ENCODE results near the gene TRMT61B.

The TRMT61B gene

GRCh38 chr2:28893488-28893887 is 23.4 kb upstream of the TRMT61B start:
- peaks cover 5% of the 10 kb centered on the region for H3K27me3 Mint-ChIP-seq (ENCODE audit: low read depth)
- H3K27ac Mint-ChIP-seq, result no peak overlapping the region
- H3K9me3 Mint-ChIP-seq, result peaks cover 2% of the 10 kb centered on the region
- TF ChIP-seq, protein P1, sequence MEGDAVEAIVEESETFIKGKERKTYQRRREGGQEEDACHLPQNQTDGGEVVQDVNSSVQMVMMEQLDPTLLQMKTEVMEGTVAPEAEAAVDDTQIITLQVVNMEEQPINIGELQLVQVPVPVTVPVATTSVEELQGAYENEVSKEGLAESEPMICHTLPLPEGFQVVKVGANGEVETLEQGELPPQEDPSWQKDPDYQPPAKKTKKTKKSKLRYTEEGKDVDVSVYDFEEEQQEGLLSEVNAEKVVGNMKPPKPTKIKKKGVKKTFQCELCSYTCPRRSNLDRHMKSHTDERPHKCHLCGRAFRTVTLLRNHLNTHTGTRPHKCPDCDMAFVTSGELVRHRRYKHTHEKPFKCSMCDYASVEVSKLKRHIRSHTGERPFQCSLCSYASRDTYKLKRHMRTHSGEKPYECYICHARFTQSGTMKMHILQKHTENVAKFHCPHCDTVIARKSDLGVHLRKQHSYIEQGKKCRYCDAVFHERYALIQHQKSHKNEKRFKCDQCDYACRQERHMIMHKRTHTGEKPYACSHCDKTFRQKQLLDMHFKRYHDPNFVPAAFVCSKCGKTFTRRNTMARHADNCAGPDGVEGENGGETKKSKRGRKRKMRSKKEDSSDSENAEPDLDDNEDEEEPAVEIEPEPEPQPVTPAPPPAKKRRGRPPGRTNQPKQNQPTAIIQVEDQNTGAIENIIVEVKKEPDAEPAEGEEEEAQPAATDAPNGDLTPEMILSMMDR (IDR thresholded peaks at IDR 0.05; ENCODE audit: unreplicated experiment in 3 of 3), result no peak
- no peaks in the 10 kb centered on the region for H3K36me3 Mint-ChIP-seq (ENCODE audit: low read depth)
- H3K4me1 Mint-ChIP-seq, result peaks cover 23% of the 10 kb centered on the region
- H3K4me3 Mint-ChIP-seq, result peak overlapping the region in 1 of 3 experiments; percentile 81

DNA sequence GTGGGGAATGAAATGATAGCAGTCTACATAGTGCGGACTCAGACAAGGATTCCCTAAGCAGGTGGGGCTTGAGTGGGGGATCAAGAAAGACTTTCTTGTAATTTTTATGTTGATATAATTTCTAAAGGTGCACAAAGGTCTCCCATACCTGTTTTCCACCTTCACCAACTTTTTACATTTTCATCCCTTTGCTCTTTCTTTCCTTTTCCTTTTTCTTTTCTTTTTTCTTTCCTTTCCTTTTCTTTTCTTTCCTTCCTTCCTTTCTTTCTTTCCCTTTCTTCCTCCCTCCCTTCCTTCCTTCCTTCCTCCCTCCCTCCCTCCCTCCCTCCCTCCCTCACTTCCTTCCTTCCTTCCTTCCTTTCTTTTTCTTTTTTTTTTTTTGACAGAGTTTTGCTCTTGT is 10.1 kb upstream of the TRMT61B start:
- H3K4me1 Mint-ChIP-seq, result no peaks in the 10 kb centered on the region
- no peaks in the 10 kb centered on the region for H3K36me3 Mint-ChIP-seq (ENCODE audit: low read depth)
- TF ChIP-seq, protein P1 (IDR thresholded peaks at IDR 0.05; ENCODE audit: unreplicated experiment in 3 of 3), result no peak
- no peak overlapping the region for H3K27ac Mint-ChIP-seq
- no peak overlapping the region for H3K4me3 Mint-ChIP-seq
- peaks cover 52% of the 10 kb centered on the region for H3K27me3 Mint-ChIP-seq (ENCODE audit: low read depth)
- H3K9me3 Mint-ChIP-seq, result no peaks in the 10 kb centered on the region

DNA sequence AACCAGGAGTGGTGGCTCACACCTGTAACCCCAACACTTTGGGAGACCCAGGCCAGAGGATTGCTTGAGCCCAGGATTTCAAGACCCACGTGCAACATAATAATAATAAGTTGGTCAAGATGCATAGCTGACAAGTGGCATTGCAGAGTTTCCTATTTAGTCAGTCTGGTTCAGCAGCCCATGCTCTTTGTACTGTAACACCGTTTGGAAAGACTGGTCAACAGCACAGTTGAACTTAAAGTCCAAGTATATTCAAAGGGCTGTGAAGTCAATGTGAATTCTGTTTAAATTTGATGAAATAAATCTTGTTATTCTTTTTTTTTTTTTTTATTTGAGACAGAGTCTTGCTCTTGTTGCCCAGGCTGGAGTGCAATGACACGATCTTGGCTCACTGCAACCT is 1.5 kb upstream of the TRMT61B start:
- Mint-ChIP-seq H3K4me3 (peak overlapping the region; percentile 30 to 97 (median 34)), H3K9me3 (no peaks in the 10 kb centered on the region), H3K36me3 (ENCODE audit: low read depth) (peaks cover 9% of the 10 kb centered on the region), H3K27ac (no peak overlapping the region), H3K27me3 (ENCODE audit: low read depth) (peaks cover 26% of the 10 kb centered on the region), H3K4me1 (peaks cover 29% of the 10 kb centered on the region)
- TF ChIP-seq, protein P1 (IDR thresholded peaks at IDR 0.05; ENCODE audit: unreplicated experiment in 3 of 3), result no peak

GRCh38 chr2:28869494-28870145 is 489 bp downstream of the TRMT61B start:
- H3K27me3 Mint-ChIP-seq (ENCODE audit: low read depth), result peaks cover 9% of the 10 kb centered on the region
- H3K4me3 Mint-ChIP-seq, result peak overlapping the region; percentile 97 to 100 (median 97)
- H3K9me3 Mint-ChIP-seq, result no peaks in the 10 kb centered on the region
- peak overlapping the region; percentile 86 to 94 (median 88) for H3K27ac Mint-ChIP-seq
- H3K4me1 Mint-ChIP-seq, result peaks cover 34% of the 10 kb centered on the region
- TF ChIP-seq, protein P1 (IDR thresholded peaks at IDR 0.05; ENCODE audit: unreplicated experiment in 3 of 3), result no peak
- peaks cover 15% of the 10 kb centered on the region for H3K36me3 Mint-ChIP-seq (ENCODE audit: low read depth)

- Mint-ChIP-seq H3K36me3 (ENCODE audit: low read depth) (peaks cover 21% of the 10 kb centered on the region), H3K9me3 (no peaks in the 10 kb centered on the region), H3K27ac (no peak overlapping the region), H3K4me3 (peak overlapping the region; percentile 82 to 97 (median 83)), H3K27me3 (ENCODE audit: low read depth) (peaks cover 5% of the 10 kb centered on the region), H3K4me1 (peaks cover 34% of the 10 kb centered on the region)
- TF ChIP-seq, protein P1 (IDR thresholded peaks at IDR 0.05; ENCODE audit: unreplicated experiment in 3 of 3), result no peak
Observed at GRCh38 chr2:28868611-28869010, 1.5 kb downstream of the TRMT61B start.

DNA sequence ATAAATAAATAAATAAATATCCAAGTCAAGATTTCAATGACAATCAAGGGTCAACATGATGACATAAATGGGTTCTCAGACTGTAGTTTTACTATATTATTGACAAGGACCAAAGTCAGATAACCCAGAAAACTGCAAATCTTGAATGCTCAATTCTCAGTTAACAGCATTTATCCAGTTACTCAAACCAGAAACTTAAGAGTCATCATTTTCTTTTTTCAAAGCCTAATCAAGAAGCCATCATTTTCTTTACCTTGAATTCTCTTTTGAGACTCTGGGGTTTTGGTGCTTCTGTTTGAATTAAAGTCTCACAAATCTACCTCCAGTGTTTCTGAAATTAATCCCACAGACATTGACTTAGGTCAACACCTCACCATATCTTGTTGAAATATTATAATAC is 14.1 kb downstream of the TRMT61B start:
- peaks cover 36% of the 10 kb centered on the region for H3K36me3 Mint-ChIP-seq (ENCODE audit: low read depth)
- no peak overlapping the region for H3K4me3 Mint-ChIP-seq
- no peak overlapping the region for H3K27ac Mint-ChIP-seq
- no peaks in the 10 kb centered on the region for H3K9me3 Mint-ChIP-seq
- no peaks in the 10 kb centered on the region for H3K4me1 Mint-ChIP-seq
- TF ChIP-seq, protein P1 (IDR thresholded peaks at IDR 0.05; ENCODE audit: unreplicated experiment in 3 of 3), result no peak
- H3K27me3 Mint-ChIP-seq (ENCODE audit: low read depth), result no peaks in the 10 kb centered on the region

Measured in nephron (organoid).